ENCODE results near the gene ICOS. TPM values are rescaled to one million over a fixed set of nuclear protein-coding genes. Genes with fewer than 3 reads are reported as not detected.

The ICOS gene
- total and polyA plus RNA-seq, 9 of the 15 experiments (the other 6 are each of a cell fraction or from before 2014, with no cell fraction given): not detected

- H3K9me1 ChIP-seq (ENCODE audit: control insufficient read depth, insufficient read depth, low read length): no peaks in the 10 kb centered on the region
- in situ Hi-C loops (cut with MboI) (no loop called here), intact Hi-C loops (cut with micrococcal nuclease) (no loop called here)
- 0% methylated on average over 1 of the region's 1 CpG for WGBS (ENCODE audit: insufficient coverage, low coverage, missing lambda C conversion rate)
- H3K4me2 ChIP-seq (ENCODE audit: insufficient read depth, low read length): no peak overlapping the region
- H3K4me1 ChIP-seq (replicated peaks in 1 of 2; ENCODE audit: control insufficient read depth in 2 of 2, insufficient read depth in 2 of 2, low read length in 2 of 2): no peaks in the 10 kb centered on the region
- POLR2A ChIA-PET: no interaction called here
- no peak overlapping the region for H3K4me3 ChIP-seq
- H3K27ac ChIP-seq (ENCODE audit: extremely low read depth, low read depth, low read length): no peak overlapping the region
- no peak for FAIRE-seq
- no peaks in the 10 kb centered on the region; a peak in 1 of 5 replicates for H3K27me3 ChIP-seq (ENCODE audit: control insufficient read depth in 2 of 2, insufficient read depth in 2 of 2, low read length in 2 of 2)
- BruUV-seq (replicated peaks): no TSS peak
- no peak overlapping the region for H2AFZ ChIP-seq (ENCODE audit: low read depth, low read length)
- no peaks in the 10 kb centered on the region for H4K20me1 ChIP-seq (replicated peaks; ENCODE audit: control insufficient read depth, insufficient read depth, low read length)
- CTCF ChIA-PET (ENCODE audit: low intra/inter-chr PET ratio): no interaction called here
- no peaks in the 10 kb centered on the region for H3K36me3 ChIP-seq (ENCODE audit: control insufficient read depth, insufficient read depth, low read length)
- no peaks in the 10 kb centered on the region for H3K9me3 ChIP-seq (replicated peaks; ENCODE audit: control insufficient read depth, insufficient read depth, low read depth, low read length)
- no peak for DNase-seq (ENCODE audit: extremely low read depth in 1 of 4, low spot score in 3 of 4)
- TF ChIP-seq ZNF644 (tag; IDR thresholded peaks at IDR 0.05; ENCODE audit: low read depth): no peak
- no peaks in the 10 kb centered on the region for H3K79me2 ChIP-seq (ENCODE audit: control insufficient read depth, insufficient read depth, low read length)
- no peak for ATAC-seq
- no peak overlapping the region for H3K9ac ChIP-seq (ENCODE audit: insufficient read depth in 1 of 2, low read depth in 2 of 2, low read length in 2 of 2)
Observed at GRCh38 chr2:203936949-203937348, 386 bp downstream of the ICOS start.

GRCh38 chr2:203937788-203938187, 1.2 kb downstream of the ICOS start:
- Histone ChIP-seq H3K27ac (ENCODE audit: extremely low read depth, low read depth, low read length) (no peak overlapping the region), H3K79me2 (ENCODE audit: control insufficient read depth, insufficient read depth, low read length) (no peaks in the 10 kb centered on the region), H3K9me3 (replicated peaks; ENCODE audit: control insufficient read depth, insufficient read depth, low read depth, low read length) (no peaks in the 10 kb centered on the region), H3K4me2 (ENCODE audit: insufficient read depth, low read length) (no peak overlapping the region), H3K36me3 (ENCODE audit: control insufficient read depth, insufficient read depth, low read length) (no peaks in the 10 kb centered on the region), H3K4me1 (replicated peaks in 1 of 2; ENCODE audit: control insufficient read depth in 2 of 2, insufficient read depth in 2 of 2, low read length in 2 of 2) (no peaks in the 10 kb centered on the region), H4K20me1 (replicated peaks; ENCODE audit: control insufficient read depth, insufficient read depth, low read length) (no peaks in the 10 kb centered on the region), H3K27me3 (ENCODE audit: control insufficient read depth in 2 of 2, insufficient read depth in 2 of 2, low read length in 2 of 2) (no peaks in the 10 kb centered on the region; a peak in 1 of 5 replicates), H3K9me1 (ENCODE audit: control insufficient read depth, insufficient read depth, low read length) (no peaks in the 10 kb centered on the region), H2AFZ (ENCODE audit: low read depth, low read length) (no peak overlapping the region), H3K4me3 (no peak overlapping the region), H3K9ac (ENCODE audit: insufficient read depth in 1 of 2, low read depth in 2 of 2, low read length in 2 of 2) (no peak overlapping the region)
- POLR2A ChIA-PET: no interaction called here
- no peak for TF ChIP-seq ZNF584 (CRISPR knock-in tag; IDR thresholded peaks at IDR 0.05; ENCODE audit: low read depth)
- TF ChIP-seq NFYB (IDR thresholded peaks at IDR 0.05; ENCODE audit: extremely low read depth, insufficient read length): no peak
- no peak for TF ChIP-seq CBX2 (IDR thresholded peaks at IDR 0.05; ENCODE audit: insufficient read depth, low read length, poor library complexity, severe bottlenecking)
- TF ChIP-seq, protein P1, sequence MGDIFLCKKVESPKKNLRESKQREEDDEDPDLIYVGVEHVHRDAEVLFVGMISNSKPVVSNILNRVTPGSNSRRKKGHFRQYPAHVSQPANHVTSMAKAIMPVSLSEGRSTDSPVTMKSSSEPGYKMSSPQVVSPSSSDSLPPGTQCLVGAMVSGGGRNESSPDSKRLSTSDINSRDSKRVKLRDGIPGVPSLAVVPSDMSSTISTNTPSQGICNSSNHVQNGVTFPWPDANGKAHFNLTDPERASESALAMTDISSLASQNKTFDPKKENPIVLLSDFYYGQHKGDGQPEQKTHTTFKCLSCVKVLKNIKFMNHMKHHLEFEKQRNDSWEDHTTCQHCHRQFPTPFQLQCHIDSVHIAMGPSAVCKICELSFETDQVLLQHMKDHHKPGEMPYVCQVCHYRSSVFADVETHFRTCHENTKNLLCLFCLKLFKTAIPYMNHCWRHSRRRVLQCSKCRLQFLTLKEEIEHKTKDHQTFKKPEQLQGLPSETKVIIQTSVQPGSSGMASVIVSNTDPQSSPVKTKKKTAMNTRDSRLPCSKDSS (IDR thresholded peaks at IDR 0.05; ENCODE audit: low read depth, partially characterized antibody): no peak
- TF ChIP-seq STAT5B (CRISPR knock-in tag; IDR thresholded peaks at IDR 0.05): no peak
- TF ChIP-seq ZKSCAN8 (CRISPR knock-in tag; IDR thresholded peaks at IDR 0.05): no peak
- TF ChIP-seq TBL1XR1 (IDR thresholded peaks at IDR 0.05; ENCODE audit: low read length in 2 of 2): no peak
- no peak for TF ChIP-seq KAT2B (IDR thresholded peaks at IDR 0.05; ENCODE audit: low read depth, low read length)
- TF ChIP-seq ZSCAN32 (CRISPR knock-in tag; IDR thresholded peaks at IDR 0.05): no peak
- TF ChIP-seq NR1H2 (CRISPR knock-in tag; IDR thresholded peaks at IDR 0.05): no peak
- no peak for TF ChIP-seq ETV6 (IDR thresholded peaks at IDR 0.05; ENCODE audit: borderline replicate concordance in 1 of 2, low read depth in 2 of 2, low read length in 1 of 2)
- TF ChIP-seq ETV6 (CRISPR knock-in tag; IDR thresholded peaks at IDR 0.05; ENCODE audit: borderline replicate concordance): no peak
- TF ChIP-seq, protein P2, sequence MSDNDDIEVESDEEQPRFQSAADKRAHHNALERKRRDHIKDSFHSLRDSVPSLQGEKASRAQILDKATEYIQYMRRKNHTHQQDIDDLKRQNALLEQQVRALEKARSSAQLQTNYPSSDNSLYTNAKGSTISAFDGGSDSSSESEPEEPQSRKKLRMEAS (CRISPR knock-in tag; IDR thresholded peaks at IDR 0.05): no peak
- in situ Hi-C loops (cut with MboI) (no loop called here), intact Hi-C loops (cut with micrococcal nuclease) (no loop called here)
- CTCF ChIA-PET (ENCODE audit: low intra/inter-chr PET ratio): no interaction called here
- 0% methylated on average over 1 of the region's 1 CpG for WGBS (ENCODE audit: insufficient coverage, low coverage, missing lambda C conversion rate)
- no TSS peak for BruUV-seq (replicated peaks)
- no peak for FAIRE-seq
- DNase-seq (ENCODE audit: extremely low read depth in 1 of 4, low spot score in 3 of 4): no peak
- ATAC-seq: no peak

All from K562 (cell line).